Endodermal cell (in vitro differentiated cells): ENCODE data around the gene PRR22. TPM values are rescaled to one million over a fixed set of nuclear protein-coding genes. Genes with fewer than 3 reads are reported as not detected.

Experiments used
- DNase-seq: peaks from one replicate; pipeline ENCODE4 v3.0.0-alpha.2; 2017
- H3K27ac ChIP-seq: 2 replicates; pipeline ENCODE4 v1.5.1; 2013; ENCODE audit warnings: mild to moderate bottlenecking, low read depth, low read length, moderate library complexity
- H3K27me3 ChIP-seq: 2 replicates; pipeline ENCODE4 v1.6.1; 2013; ENCODE audit warnings: mild to moderate bottlenecking, low read length, moderate library complexity; ENCODE audit not compliant: insufficient read depth, control insufficient read depth, poor library complexity, severe bottlenecking
- H3K36me3 ChIP-seq: 2 replicates; pipeline ENCODE4 v1.7.0; 2013; ENCODE audit warnings: mild to moderate bottlenecking, low read length, moderate library complexity; ENCODE audit not compliant: control insufficient read depth, insufficient read depth
- H3K4me1 ChIP-seq: one replicate; pipeline ENCODE4 v1.7.0; 2013; ENCODE audit warnings: low read length; ENCODE audit not compliant: control insufficient read depth, insufficient read depth
- H3K4me3 ChIP-seq: 2 replicates; pipeline ENCODE4 v1.5.1; 2013; ENCODE audit warnings: mild to moderate bottlenecking, low read length, moderate library complexity
- H3K9ac ChIP-seq: 2 replicates; pipeline ENCODE4 v1.6.1; 2013; ENCODE audit warnings: mild to moderate bottlenecking, low read length, moderate library complexity; ENCODE audit not compliant: poor library complexity, severe bottlenecking; ENCODE audit errors: extremely low read depth
- H3K9me3 ChIP-seq: 2 replicates; pipeline ENCODE4 v1.6.1; 2013; ENCODE audit warnings: mild to moderate bottlenecking, low read length, moderate library complexity; ENCODE audit not compliant: control insufficient read depth
- H3K27ac Mint-ChIP-seq: 2 replicates; pipeline ENCODE4 v1.8.0; 2020; ENCODE audit warnings: mixed read lengths
- H3K27me3 Mint-ChIP-seq: 2 replicates; pipeline ENCODE4 v1.8.0; 2021; ENCODE audit warnings: mild to moderate bottlenecking, mixed read lengths; ENCODE audit not compliant: insufficient read depth
- H3K36me3 Mint-ChIP-seq: 2 replicates; pipeline ENCODE4 v1.8.0; 2020; ENCODE audit warnings: low read depth, mixed read lengths
- H3K4me1 Mint-ChIP-seq: 2 replicates; pipeline ENCODE4 v1.8.0; 2020; ENCODE audit warnings: mixed read lengths
- H3K4me3 Mint-ChIP-seq: 2 replicates; pipeline ENCODE4 v1.8.0; 2020; ENCODE audit warnings: mild to moderate bottlenecking, moderate library complexity, mixed read lengths
- H3K9me3 Mint-ChIP-seq: 2 replicates; pipeline ENCODE4 v1.8.0; 2020; ENCODE audit warnings: mild to moderate bottlenecking, mixed read lengths
- CTCF ChIP-seq: fragments of 200-600 bp; sonication (generic); conservative IDR thresholded peaks from 2 replicates; pipeline ENCODE4 v1.5.0; 2021; ENCODE audit warnings: antibody characterized with exemption, mild to moderate bottlenecking
- WGBS, 2 experiments: methylation state at CpG; one replicate each; pipeline versions ENCODE4 v1.1.5 to v1.1.7; 2013; ENCODE audit warnings: missing lambda C conversion rate in 2 of 2, mixed read lengths in 1 of 2; ENCODE audit not compliant: insufficient coverage in 1 of 2, insufficient read length in 1 of 2; 5-methylcytosine and 5-hydroxymethylcytosine counted together
- total RNA-seq, 2 donors: library from RNA; stranded (reverse); fragmentation: NEBNext Ultra II Directional in 1 of 2; extraction: Animal tissue kit (Norgen Biotek cat#: 25700) in 1 of 2; gene quantifications; 2 replicates in 1 of 2; 3 replicates in 1 of 2; pipeline ENCODE4 v1.2.1, GENCODE V29; 2021

Gene PRR22
- total RNA-seq, 2 donors from 2014 or later, result 1.9 to 3.6 TPM

GRCh38 chr19:5788422-5788821 lies 3.9 kb upstream of the PRR22 start:
- TF ChIP-seq CTCF, result no peak
- Histone ChIP-seq H3K4me1 (peaks cover 4% of the 10 kb centered on the region), H3K36me3 (peaks cover 29% of the 10 kb centered on the region), H3K4me3 (no peak overlapping the region), H3K9me3 (no peaks in the 10 kb centered on the region), H3K27me3 (no peaks in the 10 kb centered on the region), H3K9ac (no peak overlapping the region), H3K27ac (no peak overlapping the region)
- H3K4me3 Mint-ChIP-seq, result no peak overlapping the region
- peaks cover 2% of the 10 kb centered on the region for H3K27me3 Mint-ChIP-seq
- no peak for DNase-seq
- peaks cover 35% of the 10 kb centered on the region for H3K36me3 Mint-ChIP-seq
- H3K4me1 Mint-ChIP-seq, result peaks cover 3% of the 10 kb centered on the region
- peaks cover 3% of the 10 kb centered on the region for H3K9me3 Mint-ChIP-seq
- 95% methylated on average over 5 of the region's 5 CpGs; no CpG with 5 or more reads in 1 of the 2 experiments for WGBS, 2 experiments
- no peak overlapping the region for H3K27ac Mint-ChIP-seq

GRCh38 chr19:5787409-5788182 lies 3.0 kb upstream of the PRR22 start:
- Mint-ChIP-seq H3K27ac (no peak overlapping the region), H3K9me3 (peaks cover 3% of the 10 kb centered on the region), H3K4me3 (no peak overlapping the region), H3K36me3 (peaks cover 35% of the 10 kb centered on the region), H3K27me3 (no peaks in the 10 kb centered on the region), H3K4me1 (peaks cover 3% of the 10 kb centered on the region)
- Histone ChIP-seq H3K9ac (no peak overlapping the region), H3K27ac (no peak overlapping the region), H3K4me3 (no peak overlapping the region), H3K9me3 (no peaks in the 10 kb centered on the region), H3K4me1 (peaks cover 4% of the 10 kb centered on the region), H3K36me3 (peaks cover 29% of the 10 kb centered on the region), H3K27me3 (no peaks in the 10 kb centered on the region)
- no peak for DNase-seq
- WGBS, 2 experiments, result 95% methylated on average over 29 to 39 of the region's 39 CpGs
- no peak for TF ChIP-seq CTCF

- H3K27ac Mint-ChIP-seq, result no peak overlapping the region
- DNase-seq, result no peak
- Histone ChIP-seq H3K36me3 (peaks cover 29% of the 10 kb centered on the region), H3K4me3 (no peak overlapping the region), H3K4me1 (peaks cover 4% of the 10 kb centered on the region), H3K9me3 (no peaks in the 10 kb centered on the region), H3K27me3 (no peaks in the 10 kb centered on the region), H3K27ac (no peak overlapping the region), H3K9ac (no peak overlapping the region)
- TF ChIP-seq CTCF, result no peak
- peaks cover 35% of the 10 kb centered on the region for H3K36me3 Mint-ChIP-seq
- H3K4me1 Mint-ChIP-seq, result peaks cover 3% of the 10 kb centered on the region
- no peak overlapping the region for H3K4me3 Mint-ChIP-seq
- WGBS, 2 experiments, result 95% methylated on average over 28 to 44 of the region's 44 CpGs
- no peaks in the 10 kb centered on the region for H3K27me3 Mint-ChIP-seq
- H3K9me3 Mint-ChIP-seq, result peaks cover 3% of the 10 kb centered on the region
Observed at GRCh38 chr19:5786593-5787408, 2.3 kb upstream of the PRR22 start.
